Prostate gland (tissue), 2 donors: ENCODE results near the gene CD207. TPM values are rescaled to one million over a fixed set of nuclear protein-coding genes. Genes with fewer than 3 reads are reported as not detected.

Experiments
- DNase-seq: peaks from one replicate; pipeline ENCODE4 v3.0.0-alpha.2; 2019; ENCODE audit warnings: low spot score
- H3K27ac ChIP-seq, 2 donors: fragments of 200-600 bp; sonication (generic); 2 replicates each; pipeline ENCODE4 v1.5.1; 2017 to 2019
- H3K27me3 ChIP-seq: fragments of 200-600 bp; sonication (generic); replicated peaks from 2 replicates; pipeline ENCODE4 v1.5.1; 2019; ENCODE audit not compliant: insufficient read depth
- H3K36me3 ChIP-seq, 2 donors: fragments of 200-600 bp; sonication (generic); 1 replicate in 1 of 2; 2 replicates in 1 of 2; pipeline versions ENCODE4 v1.5.1 to v1.8.1; 2017 to 2019
- H3K4me1 ChIP-seq: fragments of 200-600 bp; sonication (generic); replicated peaks from 2 replicates; pipeline ENCODE4 v1.5.1; 2019
- H3K4me3 ChIP-seq, 2 donors: fragments of 200-600 bp; sonication (generic); 2 replicates each; pipeline ENCODE4 v1.5.1; 2017 to 2019
- H3K9me3 ChIP-seq: fragments of 200-600 bp; sonication (generic); 2 replicates; pipeline ENCODE4 v1.5.1; 2017
- POLR2A ChIP-seq: fragments of 450-650 bp; IDR thresholded peaks from one replicate; pipeline ENCODE4 v1.6.1; 2016; ENCODE audit warnings: antibody characterized with exemption, mild to moderate bottlenecking
- POLR2AphosphoS5 ChIP-seq: sonication (generic); formaldehyde crosslinking; IDR thresholded peaks from one replicate; pipeline ENCODE4 v1.6.1; 2017; ENCODE audit warnings: antibody characterized with exemption
- WGBS: methylation state at CpG from one replicate; pipeline ENCODE4 v1.1.5; 2018; 5-methylcytosine and 5-hydroxymethylcytosine counted together
- intact Hi-C: fragments of 100-400 bp; cut with DNase I; formaldehyde crosslinking; loops from one replicate; pipeline ENCODE4 v1.14.2; 2022
- total RNA-seq, 2 donors: library from RNA; depleted of rRNA; stranded (reverse); fragments of >200 nt; gene quantifications; one replicate each; pipeline ENCODE4 v1.1.0, GENCODE V29; 2016
- TF ChIP-seq, protein P1 (sequence below), 4 experiments: fragments of 200-600 bp in 2 of 4; fragments of 450-650 bp in 2 of 4; sonication (generic) in 2 of 4; IDR thresholded peaks; 1 replicate in 3 of 4; 2 replicates in 1 of 4; pipeline ENCODE4 v1.5.1; 2016 to 2019; ENCODE audit warnings: antibody characterized with exemption in 4 of 4, mild to moderate bottlenecking in 2 of 4, moderate library complexity in 2 of 4

Gene CD207
- total RNA-seq, 2 donors from 2014 or later: 0.23 to 0.28 TPM

DNA sequence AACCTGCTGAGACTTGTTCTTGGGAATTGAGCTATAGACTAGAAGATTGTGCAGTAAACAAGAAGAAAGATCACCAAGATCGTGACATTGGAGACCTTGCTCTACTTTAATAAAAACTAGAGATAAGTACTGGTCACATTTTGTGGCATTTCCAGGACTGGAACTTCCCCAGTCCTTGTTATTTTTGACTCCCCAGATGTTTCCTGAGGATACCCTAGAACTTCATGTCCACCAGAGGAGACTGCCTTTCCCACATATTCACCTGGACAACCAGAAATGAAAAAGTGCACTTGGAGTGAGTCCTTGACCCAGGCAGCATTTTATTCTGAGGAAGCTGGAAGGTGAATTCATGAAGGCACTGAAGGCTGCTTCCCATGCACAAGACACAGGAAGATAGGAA is 5.7 kb downstream of the CD207 start:
- TF ChIP-seq POLR2AphosphoS5 (no peak), POLR2A (no peak)
- TF ChIP-seq, protein P1, sequence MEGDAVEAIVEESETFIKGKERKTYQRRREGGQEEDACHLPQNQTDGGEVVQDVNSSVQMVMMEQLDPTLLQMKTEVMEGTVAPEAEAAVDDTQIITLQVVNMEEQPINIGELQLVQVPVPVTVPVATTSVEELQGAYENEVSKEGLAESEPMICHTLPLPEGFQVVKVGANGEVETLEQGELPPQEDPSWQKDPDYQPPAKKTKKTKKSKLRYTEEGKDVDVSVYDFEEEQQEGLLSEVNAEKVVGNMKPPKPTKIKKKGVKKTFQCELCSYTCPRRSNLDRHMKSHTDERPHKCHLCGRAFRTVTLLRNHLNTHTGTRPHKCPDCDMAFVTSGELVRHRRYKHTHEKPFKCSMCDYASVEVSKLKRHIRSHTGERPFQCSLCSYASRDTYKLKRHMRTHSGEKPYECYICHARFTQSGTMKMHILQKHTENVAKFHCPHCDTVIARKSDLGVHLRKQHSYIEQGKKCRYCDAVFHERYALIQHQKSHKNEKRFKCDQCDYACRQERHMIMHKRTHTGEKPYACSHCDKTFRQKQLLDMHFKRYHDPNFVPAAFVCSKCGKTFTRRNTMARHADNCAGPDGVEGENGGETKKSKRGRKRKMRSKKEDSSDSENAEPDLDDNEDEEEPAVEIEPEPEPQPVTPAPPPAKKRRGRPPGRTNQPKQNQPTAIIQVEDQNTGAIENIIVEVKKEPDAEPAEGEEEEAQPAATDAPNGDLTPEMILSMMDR (IDR thresholded peaks at IDR 0.05): no peak
- intact Hi-C loops: no loop called here
- no peak overlapping the region for H3K4me3 ChIP-seq
- H3K4me1 ChIP-seq: no peaks in the 10 kb centered on the region
- H3K27me3 ChIP-seq: no peaks in the 10 kb centered on the region
- DNase-seq: no peak
- H3K27ac ChIP-seq: no peak overlapping the region
- H3K9me3 ChIP-seq: no peaks in the 10 kb centered on the region
- H3K36me3 ChIP-seq: no peaks in the 10 kb centered on the region
- WGBS: 57% methylated on average over 1 of the region's 1 CpG

- 49% methylated on average over 6 of the region's 6 CpGs for WGBS
- Histone ChIP-seq H3K4me3 (no peak overlapping the region), H3K36me3 (no peaks in the 10 kb centered on the region), H3K9me3 (no peaks in the 10 kb centered on the region), H3K27me3 (no peaks in the 10 kb centered on the region), H3K27ac (no peak overlapping the region), H3K4me1 (no peaks in the 10 kb centered on the region)
- intact Hi-C loops: no loop called here
- no peak for DNase-seq
- TF ChIP-seq, protein P1 (IDR thresholded peaks at IDR 0.05): no peak
- no peak for TF ChIP-seq POLR2A
- TF ChIP-seq POLR2AphosphoS5: no peak
Observed at GRCh38 chr2:70828914-70829824, 6.4 kb downstream of the CD207 start.

DNA sequence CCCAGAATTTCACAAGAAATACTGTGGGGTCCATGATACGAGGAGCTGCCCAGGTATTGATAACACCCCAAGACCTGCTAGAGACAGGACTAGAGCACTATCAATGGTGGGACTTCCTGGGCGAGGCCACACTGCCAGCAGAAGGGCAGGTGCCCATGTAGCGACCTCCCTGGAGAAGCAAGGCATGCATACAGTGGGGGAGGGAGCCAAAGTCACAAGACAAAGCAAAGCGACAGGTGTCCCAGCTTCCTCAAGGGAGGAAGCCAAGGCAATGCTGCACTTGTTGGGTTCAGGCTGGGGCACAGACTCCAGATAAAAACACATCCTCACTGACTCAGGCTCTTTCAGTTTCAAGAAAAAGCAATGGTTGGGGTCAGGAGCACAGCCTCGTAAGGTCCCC is 7.5 kb downstream of the CD207 start:
- no peaks in the 10 kb centered on the region for H3K9me3 ChIP-seq
- no peak overlapping the region for H3K4me3 ChIP-seq
- intact Hi-C loops: no loop called here
- WGBS: 79% methylated on average over 5 of the region's 5 CpGs
- H3K27me3 ChIP-seq: no peaks in the 10 kb centered on the region
- H3K4me1 ChIP-seq: no peaks in the 10 kb centered on the region
- no peak for TF ChIP-seq POLR2AphosphoS5
- TF ChIP-seq, protein P1 (IDR thresholded peaks at IDR 0.05): no peak
- no peak overlapping the region for H3K27ac ChIP-seq
- no peaks in the 10 kb centered on the region for H3K36me3 ChIP-seq
- DNase-seq: no peak

DNA sequence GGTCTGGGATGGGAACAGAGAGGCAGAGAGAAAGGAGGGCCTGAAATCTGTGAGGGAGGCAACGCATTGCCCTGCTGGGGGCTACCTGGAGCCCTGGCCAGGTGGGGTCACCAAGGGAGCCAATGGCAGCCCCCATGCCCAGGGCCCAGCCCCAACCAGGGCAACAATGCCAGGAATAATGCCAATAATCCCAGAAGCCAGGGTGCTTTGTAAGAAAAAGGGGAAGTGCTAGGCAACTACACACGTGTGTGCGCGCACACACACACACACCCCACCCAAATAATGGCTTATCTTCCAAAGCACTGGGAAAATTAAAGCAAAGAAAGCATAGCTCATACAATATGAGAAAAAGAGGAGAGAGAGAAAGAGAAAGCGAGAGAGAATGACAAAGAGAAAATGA is 8.2 kb downstream of the CD207 start:
- DNase-seq: no peak
- Histone ChIP-seq H3K4me3 (no peak overlapping the region), H3K27me3 (no peaks in the 10 kb centered on the region), H3K36me3 (no peaks in the 10 kb centered on the region), H3K4me1 (no peaks in the 10 kb centered on the region), H3K9me3 (no peaks in the 10 kb centered on the region), H3K27ac (no peak overlapping the region)
- TF ChIP-seq POLR2AphosphoS5 (no peak), POLR2A (no peak)
- TF ChIP-seq, protein P1 (IDR thresholded peaks at IDR 0.05): no peak
- 78% methylated on average over 5 of the region's 5 CpGs for WGBS
- intact Hi-C loops: no loop called here
